SK-N-MC (cell line): ENCODE results near the gene CCDC57.

ENCODE experiments used
- DNase-seq: peaks from one replicate; pipeline ENCODE4 v3.0.0-alpha.2; 2011; ENCODE audit warnings: low read depth, low spot score
- H3K27ac ChIP-seq: fragments of 200-600 bp; sonication (generic); 2 replicates; pipeline ENCODE4 v1.5.1; 2016; ENCODE audit warnings: mixed run types
- H3K36me3 ChIP-seq: fragments of 200-600 bp; sonication (generic); 2 replicates; pipeline ENCODE4 v1.6.1; 2017; ENCODE audit warnings: antibody characterized with exemption, low read length, mixed read lengths; ENCODE audit not compliant: insufficient read depth
- H3K4me3 ChIP-seq: fragments of 200-600 bp; sonication (generic); 2 replicates; pipeline ENCODE4 v1.5.1; 2016
- H3K9ac ChIP-seq: fragments of 200-600 bp; sonication (generic); 2 replicates; pipeline ENCODE4 v1.8.0; 2017; ENCODE audit warnings: mixed run types, mixed read lengths; ENCODE audit not compliant: insufficient read length
- H3K9me3 ChIP-seq: fragments of 200-600 bp; sonication (generic); 2 replicates; pipeline ENCODE4 v1.6.1; 2017; ENCODE audit warnings: low read depth, mild to moderate bottlenecking, antibody characterized with exemption, low read length, moderate library complexity, mixed read lengths
- EZH2 ChIP-seq: fragments of 200-600 bp; sonication (generic); IDR thresholded peaks from one replicate; pipeline ENCODE4 v1.6.1; 2017; ENCODE audit warnings: antibody characterized with exemption
- FOXP2 ChIP-seq: optimal IDR thresholded peaks from 2 replicates; pipeline ENCODE3; 2011; ENCODE audit warnings: mild to moderate bottlenecking, moderate library complexity; ENCODE audit not compliant: insufficient read depth; ENCODE audit errors: extremely low read length, control extremely low read depth
- POLR2AphosphoS5 ChIP-seq: IDR thresholded peaks from 2 replicates; pipeline ENCODE4 v1.6.1; 2012; ENCODE audit warnings: mild to moderate bottlenecking, low read depth, low read length, borderline replicate concordance

Gene CCDC57

DNA sequence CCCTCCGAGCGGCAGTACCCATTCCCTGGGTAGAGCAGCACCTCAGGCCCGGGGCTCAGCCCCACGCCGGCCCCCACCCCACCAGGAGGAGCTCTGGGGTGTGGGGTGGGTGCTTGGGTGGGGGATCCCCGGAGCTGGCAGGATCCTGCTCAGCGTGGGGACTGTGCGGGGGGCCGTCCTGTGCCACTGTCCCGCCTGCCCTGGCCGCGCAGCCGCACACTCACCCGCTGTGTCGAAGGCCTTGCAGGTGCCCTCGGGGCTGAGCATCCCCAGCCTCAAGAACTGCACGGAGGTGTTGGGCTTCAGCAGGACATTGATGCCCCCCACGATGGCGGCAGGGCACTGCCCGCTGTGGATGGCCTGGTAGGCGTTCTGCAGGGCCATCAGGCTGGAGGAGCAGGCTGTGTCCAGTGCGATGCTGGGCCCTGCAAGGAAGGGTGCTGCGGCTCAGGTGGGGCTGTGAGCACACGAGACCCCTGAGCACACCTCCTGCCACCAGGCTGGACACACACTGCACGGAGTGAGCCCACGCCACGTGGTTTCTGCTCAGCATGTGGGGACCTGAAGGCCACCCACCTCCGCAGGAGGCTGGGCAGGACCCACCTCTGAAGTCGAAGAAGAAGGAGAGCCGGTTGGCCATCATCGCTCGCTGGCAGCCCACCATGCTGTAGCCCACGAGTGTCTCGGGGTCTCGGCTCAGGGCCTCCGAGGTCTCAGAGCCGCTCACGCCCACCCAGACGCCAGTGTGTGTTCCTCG, 119.5 kb downstream of the CCDC57 start:
- H3K36me3 ChIP-seq, result peaks cover 78% of the 10 kb centered on the region
- H3K9ac ChIP-seq, result no peak overlapping the region

DNA sequence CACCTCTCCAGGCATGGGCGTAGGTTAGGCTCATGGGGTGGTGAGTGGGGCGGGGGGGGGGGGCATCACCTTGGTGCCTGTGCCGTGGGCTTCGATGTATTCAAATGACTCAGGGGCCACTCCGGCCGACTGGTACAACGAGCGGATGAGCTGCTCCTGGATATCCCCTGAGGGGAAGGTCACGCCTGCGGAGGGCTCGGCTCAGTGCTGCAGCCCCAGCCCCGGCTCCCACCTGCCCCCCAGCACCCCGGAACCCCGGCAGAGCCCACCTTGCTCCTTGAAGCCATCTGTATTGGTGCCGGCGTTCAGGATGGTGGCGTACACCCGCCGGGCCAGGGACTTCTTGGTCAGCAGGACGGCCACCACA, 120.0 kb downstream of the CCDC57 start:
- no peak for TF ChIP-seq EZH2
- TF ChIP-seq POLR2AphosphoS5, result no peak
- no peak for TF ChIP-seq FOXP2
- H3K9me3 ChIP-seq, result no peaks in the 10 kb centered on the region
- H3K27ac ChIP-seq, result no peak overlapping the region
- no peak overlapping the region for H3K4me3 ChIP-seq
- no peak for DNase-seq
- H3K9ac ChIP-seq, result no peak overlapping the region
- H3K36me3 ChIP-seq, result peaks cover 83% of the 10 kb centered on the region

More for the DNA sequence above, 119.5 kb downstream of the CCDC57 start:
- Histone ChIP-seq H3K27ac (no peak overlapping the region), H3K9me3 (no peaks in the 10 kb centered on the region), H3K4me3 (no peak overlapping the region)
- TF ChIP-seq FOXP2 (no peak), POLR2AphosphoS5 (no peak; the same call in 1 of the 2 replicates), EZH2 (no peak)
- no peak for DNase-seq

DNA sequence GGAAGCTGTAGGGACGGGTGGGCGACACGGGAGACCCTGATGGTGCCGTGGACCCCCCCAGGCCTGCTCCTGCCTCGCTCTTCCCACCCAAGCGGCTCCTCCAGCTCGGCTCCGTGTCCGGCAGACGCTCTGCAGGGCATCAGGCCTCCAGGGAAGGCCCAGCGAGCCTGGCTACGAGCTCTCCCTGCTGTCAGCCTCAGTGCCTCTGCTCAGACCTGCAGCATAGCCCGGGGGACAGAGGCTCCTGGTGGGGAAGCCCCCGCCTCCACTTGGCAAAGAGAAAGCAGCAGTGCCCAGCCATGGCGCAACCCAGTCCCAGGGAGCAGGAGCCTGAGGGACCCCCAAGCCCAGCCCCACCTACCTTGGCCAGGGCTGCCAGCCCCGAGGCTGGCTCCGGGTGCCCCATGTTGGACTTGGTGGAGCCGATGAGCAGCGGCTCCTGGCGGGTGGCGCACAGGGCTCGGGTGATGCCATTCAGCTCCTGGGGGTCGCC, 120.5 kb downstream of the CCDC57 start:
- TF ChIP-seq POLR2AphosphoS5 (no peak), EZH2 (no peak), FOXP2 (no peak)
- Histone ChIP-seq H3K4me3 (no peak overlapping the region), H3K36me3 (peaks cover 88% of the 10 kb centered on the region), H3K9ac (no peak overlapping the region), H3K27ac (no peak overlapping the region), H3K9me3 (no peaks in the 10 kb centered on the region)
- DNase-seq, result no peak

DNA sequence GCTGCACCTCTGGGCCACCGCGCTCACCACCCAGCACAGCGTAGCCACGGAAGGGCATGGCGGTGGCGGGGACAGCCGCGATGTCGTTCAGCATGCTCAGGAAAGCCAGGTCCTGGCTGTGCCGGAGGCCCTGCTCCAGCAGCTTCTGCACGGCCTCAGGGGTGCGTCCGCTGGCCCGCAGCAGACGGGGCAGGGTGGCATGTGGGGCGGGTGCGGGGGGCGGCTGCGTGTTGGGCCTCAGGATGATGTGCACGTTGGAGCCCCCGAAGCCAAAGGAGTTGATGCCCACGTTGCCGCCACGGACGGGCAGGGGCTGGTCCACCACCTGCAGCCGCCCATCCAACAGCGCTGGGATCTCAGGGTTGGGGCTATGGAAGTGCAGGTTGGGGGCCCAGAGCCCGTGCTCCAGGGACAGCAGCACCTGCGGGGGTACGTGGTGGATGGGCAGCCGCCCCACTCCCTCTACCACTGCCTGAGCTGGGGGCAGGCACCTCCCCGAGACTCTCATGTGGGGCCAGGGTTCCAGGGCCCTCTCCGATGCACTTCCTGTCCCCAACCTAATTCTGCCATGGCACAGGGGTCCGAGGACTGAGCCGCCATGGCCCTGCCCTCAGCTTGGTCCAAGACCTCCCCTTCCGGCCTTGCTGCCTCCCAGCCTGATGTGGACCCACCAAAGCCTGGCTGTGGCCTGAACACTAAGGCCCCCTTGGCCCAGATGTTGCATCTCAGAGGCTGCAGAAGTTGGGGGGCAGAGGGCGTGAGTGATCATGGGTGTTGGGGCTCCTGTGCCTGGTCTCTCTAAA, 121.2 kb downstream of the CCDC57 start:
- Histone ChIP-seq H3K36me3 (peaks cover 94% of the 10 kb centered on the region), H3K9me3 (no peaks in the 10 kb centered on the region), H3K4me3 (no peak overlapping the region), H3K27ac (no peak overlapping the region), H3K9ac (no peak overlapping the region)
- TF ChIP-seq EZH2, result no peak
- no peak for TF ChIP-seq FOXP2
- no peak for TF ChIP-seq POLR2AphosphoS5
- DNase-seq, result no peak

DNA sequence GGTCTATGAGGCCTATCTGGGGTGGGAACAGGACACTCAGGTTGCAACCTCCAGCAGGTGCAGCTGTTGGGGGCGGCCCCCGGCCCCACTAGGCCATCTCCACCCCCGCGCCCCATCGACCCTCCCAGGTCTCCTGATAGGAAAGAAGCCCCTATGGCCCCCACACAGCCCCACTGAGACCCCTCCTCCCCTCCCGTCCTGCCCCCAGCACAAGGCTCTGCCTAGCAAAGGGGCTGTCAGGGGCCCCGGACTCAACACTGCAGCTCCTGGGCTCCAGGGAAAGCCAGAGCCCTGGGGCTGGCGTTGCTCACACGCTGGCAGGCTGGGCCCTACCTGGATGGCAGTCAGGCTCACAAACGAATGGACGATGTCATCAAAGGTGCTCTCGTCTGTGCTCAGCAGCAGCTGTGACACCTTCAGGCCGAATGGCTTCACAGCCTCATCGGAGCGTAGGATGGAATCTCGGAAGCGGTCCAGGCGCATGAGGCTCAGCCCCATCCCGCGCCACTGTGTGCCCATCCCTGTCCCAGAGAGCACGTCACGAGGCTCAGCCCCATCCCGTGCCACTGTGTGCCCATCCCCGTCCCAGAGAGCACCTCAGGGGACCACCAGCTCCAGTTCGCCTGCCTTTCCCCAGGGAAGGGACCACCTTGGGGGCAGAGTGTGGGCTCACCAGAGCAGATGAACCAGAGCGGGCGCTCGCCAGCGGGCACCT, 121.9 kb downstream of the CCDC57 start:
- no peak for TF ChIP-seq FOXP2
- TF ChIP-seq POLR2AphosphoS5, result no peak
- no peak for TF ChIP-seq EZH2
- Histone ChIP-seq H3K27ac (no peak overlapping the region), H3K36me3 (peaks cover 94% of the 10 kb centered on the region), H3K4me3 (no peak overlapping the region), H3K9ac (no peak overlapping the region), H3K9me3 (no peaks in the 10 kb centered on the region)
- no peak for DNase-seq

DNA sequence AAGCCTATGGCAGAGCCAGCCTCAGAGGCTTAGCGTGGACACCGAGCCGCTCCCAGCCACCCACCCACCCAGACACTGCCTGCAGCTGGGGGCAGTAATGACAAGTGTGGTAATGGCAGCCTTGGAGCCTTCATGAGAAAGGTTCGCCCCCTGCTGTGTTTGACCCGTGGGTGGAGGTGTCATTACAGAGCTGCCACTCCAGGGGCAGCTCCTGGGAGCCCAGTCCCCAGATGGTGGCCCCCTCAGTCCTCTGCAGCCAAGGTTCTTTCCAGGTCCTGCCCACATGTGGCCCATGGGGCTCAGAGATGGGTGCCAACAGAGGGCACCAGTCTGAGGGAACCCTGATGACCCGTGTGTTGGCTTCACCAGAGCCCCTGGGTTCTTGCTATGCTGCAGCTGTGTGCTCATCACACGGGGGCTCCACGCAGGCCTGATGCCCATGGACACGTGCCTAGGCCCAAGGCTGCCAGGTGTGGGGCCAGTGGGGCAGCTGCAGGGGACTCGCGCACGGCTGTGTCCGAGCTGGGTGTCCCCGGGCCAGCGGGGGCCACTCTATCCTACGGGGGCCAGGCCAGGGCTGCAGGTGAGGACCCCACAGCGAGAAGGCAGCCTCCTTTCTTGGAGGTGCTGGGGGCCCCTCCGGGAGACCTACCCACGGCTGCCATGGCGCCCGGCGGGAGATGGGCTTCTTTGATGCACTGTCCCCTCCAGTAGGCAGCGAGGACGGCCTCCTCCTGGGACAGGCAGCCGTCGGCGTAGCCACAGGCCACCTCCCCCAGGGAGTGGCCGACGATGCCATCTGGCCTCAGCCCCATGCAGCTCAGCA, 122.7 kb downstream of the CCDC57 start:
- Histone ChIP-seq H3K4me3 (no peak overlapping the region), H3K27ac (no peak overlapping the region), H3K9me3 (no peaks in the 10 kb centered on the region), H3K36me3 (peaks cover 94% of the 10 kb centered on the region), H3K9ac (no peak overlapping the region)
- DNase-seq, result no peak
- no peak for TF ChIP-seq POLR2AphosphoS5

DNA sequence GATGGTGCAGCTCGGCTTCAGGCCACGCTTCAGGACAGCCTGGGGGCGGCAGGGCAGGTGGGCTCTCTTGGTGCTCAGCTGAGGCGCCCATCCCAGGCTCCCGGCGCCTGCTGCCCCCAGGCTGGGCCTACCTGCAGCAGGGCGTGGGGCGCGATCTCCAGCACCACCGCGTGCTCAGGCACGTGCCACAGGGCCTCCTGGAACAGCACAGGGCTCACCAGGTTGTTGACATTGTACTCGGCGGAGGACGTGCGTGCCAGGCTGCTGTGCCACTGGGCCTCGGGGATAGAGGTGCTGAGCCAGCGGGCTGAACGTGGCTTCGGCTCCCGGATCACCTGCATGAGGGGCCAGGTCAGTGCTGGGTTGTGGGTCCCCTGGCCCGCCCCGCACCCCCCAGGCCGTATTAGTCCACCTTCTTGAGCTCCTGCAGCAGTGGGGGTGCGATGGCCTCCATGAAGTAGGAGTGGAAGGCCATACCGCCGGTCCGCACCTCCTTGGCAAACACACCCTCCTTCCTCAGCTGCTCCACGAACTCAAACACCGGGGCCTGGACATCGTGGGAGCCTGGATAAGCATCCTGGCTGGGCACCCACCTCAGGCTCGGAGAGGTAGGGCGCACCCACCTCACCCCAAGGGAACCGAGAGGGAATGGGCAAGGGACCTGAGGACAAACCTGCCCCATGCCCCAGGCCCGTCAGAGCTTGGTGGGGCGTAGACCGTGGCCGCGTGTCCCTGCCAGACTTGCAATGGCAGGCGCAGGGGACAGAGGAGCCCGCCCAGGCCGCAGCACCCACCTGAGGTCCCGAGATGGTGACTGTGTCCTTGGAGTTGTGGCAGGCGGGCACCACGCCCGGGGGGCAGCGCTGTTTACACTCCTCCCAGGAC, 123.6 kb downstream of the CCDC57 start:
- no peak overlapping the region for H3K27ac ChIP-seq
- no peaks in the 10 kb centered on the region for H3K9me3 ChIP-seq
- H3K36me3 ChIP-seq, result peaks cover 99% of the 10 kb centered on the region

More for the DNA sequence above, 123.6 kb downstream of the CCDC57 start:
- no peak for TF ChIP-seq POLR2AphosphoS5
- no peak for TF ChIP-seq EZH2
- no peak for TF ChIP-seq FOXP2
- Histone ChIP-seq H3K4me3 (no peak overlapping the region), H3K9ac (no peak overlapping the region)
- no peak for DNase-seq
